Hindlimb muscle (tissue), 1 donor: Measurements from ENCODE around the gene ILF2. TPM values are rescaled to one million over a fixed set of nuclear protein-coding genes. Genes with fewer than 3 reads are reported as not detected.
"Not testable (repeated sequence)": the region's sequence is repeated elsewhere in the genome, so short reads cannot be mapped to it uniquely, and the experiment has no call there.

Experiments used
- DNase-seq: peaks from one replicate; pipeline ENCODE4 v3.0.0-alpha.2; 2013
- polyA plus RNA-seq: library from polyadenylated mRNA; unstranded; fragments of 120-200 nt; gene quantifications from one replicate; pipeline ENCODE4 v1.2.1, GENCODE V29; 2013; ENCODE audit not compliant: insufficient read length

Gene ILF2
- polyA plus RNA-seq, 1 donor, result 139 TPM

- DNase-seq, result no peak
These were observed 21.5 kb downstream of the ILF2 start for GRCh38 chr1:153649137-153649862.

- no peak for DNase-seq
These were observed 22.7 kb downstream of the ILF2 start for GRCh38 chr1:153648000-153648643.

- DNase-seq, result no peak
These were observed 23.5 kb downstream of the ILF2 start for GRCh38 chr1:153647346-153647714.

- DNase-seq, result no peak
These were observed 24.0 kb downstream of the ILF2 start for GRCh38 chr1:153646672-153647345.

- no peak for DNase-seq
These were observed 27.0 kb downstream of the ILF2 start for GRCh38 chr1:153643816-153644215.

- DNase-seq, result no peak
These were observed 27.7 kb downstream of the ILF2 start for GRCh38 chr1:153643100-153643499.

- DNase-seq, result no peak
These were observed 28.6 kb downstream of the ILF2 start for GRCh38 chr1:153642161-153642560.

GRCh38 chr1:153640861-153641260, 29.9 kb downstream of the ILF2 start:
- DNase-seq, result no peak

- DNase-seq, result not testable (repeated sequence)
These were observed 30.6 kb downstream of the ILF2 start for GRCh38 chr1:153640213-153640612.

GRCh38 chr1:153639280-153639679, 31.5 kb downstream of the ILF2 start:
- DNase-seq, result no peak

- DNase-seq, result no peak
These were observed 32.5 kb downstream of the ILF2 start for GRCh38 chr1:153638261-153638660.

GRCh38 chr1:153636312-153636711, 34.5 kb downstream of the ILF2 start:
- no peak for DNase-seq

GRCh38 chr1:153635872-153636271, 34.9 kb downstream of the ILF2 start:
- DNase-seq, result no peak

- peak; percentile 98 for DNase-seq
These were observed 36.8 kb downstream of the ILF2 start, which contains the start of gene CHTOP for GRCh38 chr1:153633754-153634665. Gene CHTOP (plus strand): TSS chr1:153634066. CDS start chr1:153636589, 2,523 bp downstream.

- no peak for DNase-seq
These were observed 37.5 kb downstream of the ILF2 start for GRCh38 chr1:153633161-153633753.

GRCh38 chr1:153631047-153632022, 39.5 kb downstream of the ILF2 start:
- no peak for DNase-seq

GRCh38 chr1:153630384-153630783, 40.4 kb downstream of the ILF2 start:
- no peak for DNase-seq

- no peak for DNase-seq
These were observed 40.8 kb downstream of the ILF2 start for GRCh38 chr1:153629971-153630370.

- DNase-seq, result no peak
These were observed 41.5 kb downstream of the ILF2 start for GRCh38 chr1:153629343-153629665.

GRCh38 chr1:153628638-153629342, 42.0 kb downstream of the ILF2 start:
- DNase-seq, result no peak
